NCI-H526 (cell line): ENCODE data around the gene CASP5.
"Not testable (repeated sequence)": the region's sequence is repeated elsewhere in the genome, so short reads cannot be mapped to it uniquely, and the experiment has no call there.

Source experiments
- DNase-seq, 2 experiments: peaks; one replicate each; lab custom pipeline; 2025; lab: John Stamatoyannopoulos, UW

The CASP5 gene

DNA sequence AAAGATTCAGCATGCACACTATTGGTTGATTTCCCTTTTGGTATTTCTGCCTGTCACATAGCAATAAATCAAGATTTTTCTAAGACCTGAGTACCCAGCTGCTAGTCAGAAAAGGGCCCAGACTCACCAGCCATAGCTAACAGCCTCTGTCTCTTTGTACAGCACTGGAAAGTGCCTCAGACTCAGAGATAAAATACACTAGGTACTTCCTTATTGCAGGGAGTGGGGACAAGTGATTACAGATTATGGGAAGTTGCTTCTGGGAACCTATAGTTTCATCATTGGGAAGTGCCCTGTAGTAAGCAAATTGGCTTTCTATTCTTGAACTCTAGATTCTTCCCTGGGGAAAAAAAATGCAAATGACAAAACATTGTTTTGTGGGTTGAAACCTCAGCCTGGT lies at the start of gene CASP5:
Gene CASP5 (minus strand): TSS at position 166 of the 400 bp plus-strand sequence. CDS start 32 bp downstream, at position 134.
- DNase-seq, result peak in 1 of 2 experiments; percentile 19

DNA sequence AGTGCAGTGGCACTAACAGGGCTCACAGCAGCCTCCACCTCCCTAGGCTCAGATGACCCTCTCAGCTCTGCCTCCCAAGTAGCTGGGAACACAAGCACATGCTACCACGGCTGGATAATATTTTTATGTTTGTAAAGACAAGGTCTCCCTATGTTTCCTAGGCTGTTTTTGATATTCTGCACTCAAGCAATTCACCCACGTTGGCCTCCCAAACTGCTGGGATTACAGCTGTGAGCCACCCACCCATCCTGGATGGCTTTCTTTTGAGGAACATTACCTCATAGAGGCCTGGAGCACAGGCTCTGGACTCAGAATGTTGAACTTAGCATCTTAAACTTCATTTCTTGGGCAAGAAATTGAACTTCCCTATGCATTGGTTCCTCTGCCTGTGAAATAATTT lies 49.1 kb upstream of the CASP5 start:
- not testable (repeated sequence) for DNase-seq

DNA sequence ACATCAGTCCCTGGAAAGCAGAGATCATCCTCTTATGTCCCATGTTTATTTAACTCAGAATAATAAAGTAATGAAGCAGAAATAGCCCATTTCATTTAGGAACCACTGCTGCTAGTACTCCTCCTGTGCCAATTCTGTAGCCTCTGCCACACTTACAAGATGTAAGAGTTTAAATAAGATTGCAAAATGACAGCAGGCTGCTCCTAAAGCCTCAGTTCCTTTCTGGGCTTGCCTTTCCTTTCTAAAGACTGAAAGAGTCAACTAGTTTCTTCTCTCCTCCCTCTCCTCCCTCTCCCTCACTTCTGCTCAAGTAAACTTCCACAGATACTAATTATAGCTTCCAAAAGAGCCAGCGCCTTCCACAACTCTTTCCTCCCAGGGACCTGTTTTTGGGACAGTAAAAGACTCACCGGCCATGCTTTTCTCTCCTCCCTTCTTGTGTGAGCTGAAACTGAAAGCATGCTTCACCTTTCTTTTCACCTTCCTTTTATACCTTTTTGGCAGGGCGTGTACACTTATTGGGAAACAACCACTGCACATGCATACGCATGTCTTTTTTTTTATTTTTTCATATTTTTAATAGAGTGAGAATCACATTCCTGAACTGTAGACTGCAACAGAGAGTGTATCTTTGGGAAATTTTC lies 48.2 kb upstream of the CASP5 start:
- no peak for DNase-seq

DNA sequence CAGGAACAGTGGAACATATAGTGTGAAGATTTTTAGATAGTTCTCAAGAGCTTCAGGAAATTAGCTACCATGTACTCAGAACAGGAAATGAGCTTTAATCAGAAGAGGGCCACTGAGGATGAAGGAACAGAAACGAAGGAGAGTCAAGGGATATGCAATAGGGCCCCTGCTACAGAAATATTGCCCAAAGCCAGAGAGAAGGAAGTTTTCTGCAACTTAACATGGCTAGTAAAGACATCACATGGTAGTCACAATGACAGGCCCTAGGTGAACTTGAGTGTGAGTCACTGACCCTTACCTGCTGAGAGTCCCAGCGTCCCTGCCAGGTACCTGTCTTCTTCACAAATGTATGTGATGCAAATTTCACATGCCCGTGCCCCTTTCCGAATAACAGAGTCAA lies 47.3 kb upstream of the CASP5 start:
- DNase-seq, result no peak

DNA sequence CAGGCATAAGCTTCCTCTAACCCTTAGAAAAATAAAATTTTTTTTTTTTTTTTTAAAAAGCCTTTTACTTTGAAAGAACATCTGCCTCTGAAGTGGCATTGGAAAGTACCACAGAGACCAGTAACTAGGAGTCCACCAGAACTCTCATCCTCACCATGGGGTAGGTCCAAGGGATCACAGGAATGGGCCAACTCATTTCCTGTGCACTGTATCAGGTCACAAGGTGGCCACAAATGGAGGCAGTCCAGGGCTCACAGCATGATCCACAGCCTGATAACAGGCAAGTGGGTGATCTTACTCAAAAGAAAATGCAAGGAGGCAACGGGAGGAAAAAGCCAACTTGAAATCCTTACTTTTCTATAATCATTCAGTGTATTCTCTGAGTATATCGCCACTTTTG lies 46.8 kb upstream of the CASP5 start:
- not testable (repeated sequence) for DNase-seq

DNA sequence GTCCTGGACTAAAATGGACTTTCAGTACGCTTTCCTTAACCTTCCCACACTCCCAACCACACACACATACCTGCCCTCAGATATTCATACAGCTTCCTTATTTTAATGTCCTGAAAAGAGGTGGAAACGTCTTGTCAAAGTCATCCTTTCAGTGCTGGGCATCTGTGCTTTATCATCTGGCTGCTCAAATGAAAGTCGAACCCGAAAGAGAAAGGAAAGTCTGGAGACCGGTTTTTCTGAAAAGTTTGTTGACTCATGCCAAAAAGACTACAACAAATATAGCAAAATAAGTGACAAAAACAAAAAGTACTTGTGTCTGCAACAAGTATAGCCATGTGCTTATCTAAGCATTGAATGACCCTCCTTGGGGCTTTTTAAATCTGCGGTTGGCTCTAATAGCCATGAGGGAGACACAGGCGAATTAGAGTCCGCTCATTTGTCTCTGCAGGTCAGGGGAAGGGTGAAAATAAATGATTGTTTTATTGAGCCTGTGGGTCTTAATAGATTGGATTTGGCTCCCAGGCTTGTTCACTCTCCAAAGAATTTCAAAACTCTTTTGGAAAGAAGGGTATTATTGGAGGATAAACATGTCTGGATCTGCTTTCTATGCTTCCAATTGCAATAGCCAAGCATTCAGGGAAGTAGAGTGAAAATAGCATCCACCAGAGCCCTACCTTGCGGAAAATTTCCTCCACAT lies 40.4 kb upstream of the CASP5 start:
- not testable (repeated sequence) for DNase-seq

DNA sequence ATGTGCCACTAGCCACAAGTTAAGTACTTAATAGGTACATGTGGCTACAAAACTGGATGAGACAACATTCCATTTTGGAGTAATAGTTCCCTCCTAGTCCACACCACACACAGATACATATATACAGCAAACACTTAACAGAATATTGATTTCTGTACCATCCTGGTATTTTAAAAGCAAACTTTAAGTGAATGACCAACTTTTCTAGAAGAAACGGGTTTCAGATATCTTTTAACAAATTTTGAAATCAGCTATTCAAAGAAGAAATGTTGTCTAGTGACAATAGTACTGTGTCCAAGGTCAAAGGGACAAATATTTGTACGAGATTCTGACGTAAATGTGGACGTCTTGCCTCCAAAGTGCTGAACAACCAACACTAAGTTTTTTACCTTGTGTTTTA lies 34.5 kb upstream of the CASP5 start:
- DNase-seq, result no peak

DNA sequence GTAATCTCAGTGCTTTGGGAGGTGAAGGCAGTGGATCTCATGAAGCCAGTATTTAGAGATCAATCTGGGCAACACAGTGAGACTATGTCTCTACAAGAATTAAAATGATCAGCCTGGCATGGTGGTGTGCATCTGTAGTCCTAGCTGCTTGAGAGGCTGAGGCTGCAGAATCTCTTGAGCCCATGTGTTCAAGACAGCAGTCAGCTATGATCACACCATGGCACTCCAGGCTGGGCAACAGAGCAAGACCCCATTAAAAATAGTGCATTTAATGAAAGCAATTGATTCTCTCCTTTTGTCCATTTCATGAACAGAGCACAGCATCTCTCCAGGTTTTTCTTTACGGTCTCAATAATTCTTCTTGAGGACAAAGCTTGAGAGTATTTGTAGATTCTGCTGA lies 33.5 kb upstream of the CASP5 start:
- DNase-seq, result no peak

DNA sequence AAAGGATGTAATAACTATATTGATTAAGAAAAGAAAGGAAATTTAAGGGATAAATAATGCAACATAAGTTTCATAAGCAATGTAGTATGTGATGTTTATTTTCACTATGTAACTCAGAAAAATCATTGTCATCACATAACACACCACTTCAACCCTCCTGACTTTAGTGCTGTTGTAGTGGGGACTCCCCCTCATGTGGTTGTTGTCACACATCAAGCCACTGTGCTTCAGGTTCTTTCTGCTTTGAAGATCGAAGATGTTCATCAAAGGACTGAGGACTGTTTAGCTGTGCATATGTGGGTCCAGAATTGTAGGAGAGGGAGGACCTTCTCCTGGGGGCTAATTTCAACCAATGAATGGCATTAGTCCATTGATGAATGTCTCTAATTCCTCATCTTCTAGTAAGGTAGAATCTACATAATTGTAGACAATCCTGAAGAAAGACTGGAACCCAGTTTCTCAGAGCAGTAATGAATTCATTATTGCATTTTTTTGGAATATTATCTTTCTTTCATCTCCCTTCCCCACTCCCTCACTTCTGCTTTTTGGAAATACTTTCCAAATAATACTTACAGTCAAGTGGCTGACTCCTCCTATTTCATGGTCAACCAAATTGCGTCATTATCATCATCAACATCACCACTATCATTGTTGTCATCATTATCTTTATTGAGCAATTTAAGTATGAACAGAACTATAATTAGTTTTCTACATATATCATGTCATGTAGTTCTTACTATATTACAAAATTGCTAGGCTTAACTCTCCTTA lies 31.9 kb upstream of the CASP5 start:
- DNase-seq, result no peak

DNA sequence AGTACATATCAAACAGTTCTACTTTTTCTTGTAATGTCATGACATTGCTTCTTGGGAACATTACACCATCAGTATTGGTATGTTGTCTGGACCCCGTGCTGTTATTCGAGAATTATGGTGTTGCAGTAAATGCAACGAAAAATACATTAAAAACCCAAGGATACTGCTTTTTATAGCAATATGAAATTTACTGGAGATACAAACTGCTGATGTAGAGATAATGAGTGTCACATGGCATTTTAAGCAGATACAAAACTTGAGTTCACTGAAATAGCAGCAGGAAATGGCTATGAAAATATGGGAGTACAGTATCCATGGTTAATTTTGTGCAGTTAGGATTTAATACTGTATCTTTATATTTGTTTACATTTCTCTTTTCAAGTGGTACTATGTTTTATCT lies 29.5 kb upstream of the CASP5 start:
- no peak for DNase-seq

DNA sequence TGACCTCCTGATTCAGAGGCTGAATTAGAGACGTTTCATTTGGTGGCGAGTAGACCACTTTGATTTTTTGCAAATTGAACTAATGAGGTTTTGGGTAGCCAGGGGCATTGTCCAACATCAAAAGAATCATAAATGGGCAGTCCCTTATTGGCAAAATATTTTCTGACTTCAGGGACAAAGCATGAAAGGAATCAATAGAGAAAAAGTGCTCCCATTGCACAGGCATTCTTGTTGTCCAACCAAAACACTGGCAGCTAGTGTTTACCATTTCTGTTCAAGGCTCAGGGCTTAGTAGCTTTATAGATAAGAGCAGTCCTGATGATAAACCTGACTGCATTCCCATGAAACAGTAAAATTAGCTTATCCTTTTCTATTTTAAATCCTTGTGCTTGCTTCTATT lies 28.6 kb upstream of the CASP5 start:
- DNase-seq, result no peak

DNA sequence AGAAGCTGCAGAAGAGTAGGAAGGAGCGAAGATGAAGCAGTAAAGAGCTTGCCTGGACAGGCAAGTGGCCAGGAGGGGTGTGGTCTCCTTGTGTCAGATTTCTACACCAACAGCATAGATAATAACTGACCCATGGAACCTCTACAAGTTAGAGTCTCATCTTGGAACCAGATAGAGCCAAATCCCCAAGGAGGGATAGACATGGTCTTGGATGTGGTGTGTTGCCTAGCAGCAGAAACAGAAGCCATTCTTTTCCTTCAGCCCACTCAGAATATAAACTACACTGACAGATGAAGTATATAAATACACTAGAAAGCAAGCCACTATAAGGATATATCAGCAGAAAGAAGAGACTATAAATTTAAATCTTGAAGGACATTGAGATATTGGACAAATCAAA lies 26.5 kb upstream of the CASP5 start:
- DNase-seq, result no peak

DNA sequence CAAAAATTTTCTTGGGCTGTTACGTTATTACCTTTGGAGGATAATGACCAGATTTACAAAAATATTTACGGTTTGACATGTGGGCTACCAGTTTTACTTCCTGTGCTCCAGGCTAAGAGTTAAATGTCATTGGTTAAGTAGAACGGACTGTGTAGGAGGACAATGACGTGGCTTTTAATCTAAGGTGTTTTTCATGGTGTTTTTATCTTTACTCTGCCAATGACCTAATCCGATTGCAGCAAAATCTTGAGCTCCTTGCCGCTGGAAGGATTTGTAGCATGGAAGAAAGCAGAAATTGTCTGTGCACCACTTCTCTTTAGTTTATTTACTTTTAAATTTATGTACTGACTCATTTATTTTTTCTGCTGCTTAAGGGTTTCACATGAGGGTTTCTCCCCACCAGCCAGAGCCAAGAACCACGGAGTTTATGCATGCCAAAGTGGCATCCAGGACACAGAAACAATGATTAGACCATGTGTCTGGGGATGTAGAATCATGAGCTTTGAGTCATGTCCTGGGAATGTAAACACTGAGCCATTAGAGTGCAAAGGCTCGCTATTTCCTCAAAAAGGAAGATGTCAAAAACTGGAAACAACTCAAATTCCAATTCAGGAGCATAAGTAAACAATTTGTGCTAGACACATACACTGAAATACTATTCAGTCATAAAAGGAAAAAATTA lies 24.1 kb upstream of the CASP5 start:
- no peak for DNase-seq

DNA sequence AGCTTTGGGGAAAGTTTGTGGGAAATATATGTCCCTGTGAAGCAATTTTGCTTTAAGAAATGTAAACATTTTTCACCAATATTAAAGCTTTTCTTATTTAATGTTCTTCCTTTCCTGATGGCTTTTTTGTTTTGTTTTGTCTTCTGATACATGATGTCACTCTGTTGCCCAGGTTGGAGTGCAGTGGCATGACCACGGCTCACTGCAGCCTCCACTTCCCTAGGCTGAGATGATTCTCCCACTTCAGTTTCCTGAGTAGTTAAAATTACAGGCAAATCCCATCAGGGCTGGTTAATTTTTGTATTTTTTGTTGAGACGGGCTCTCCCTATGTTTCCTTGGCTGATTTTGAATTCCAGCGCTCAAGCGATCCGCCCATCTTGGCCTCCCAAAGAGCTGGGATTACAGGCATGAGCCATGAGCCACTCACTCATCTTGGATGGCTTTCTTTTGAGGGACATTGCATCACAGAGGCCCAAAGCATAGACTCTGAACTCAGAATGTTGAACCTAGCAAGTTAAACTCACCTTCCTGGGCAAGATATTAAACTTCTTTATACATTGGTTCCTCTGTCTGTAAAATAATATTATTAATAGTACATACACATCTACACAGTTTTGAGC lies 22.8 kb upstream of the CASP5 start:
- DNase-seq, result no peak

DNA sequence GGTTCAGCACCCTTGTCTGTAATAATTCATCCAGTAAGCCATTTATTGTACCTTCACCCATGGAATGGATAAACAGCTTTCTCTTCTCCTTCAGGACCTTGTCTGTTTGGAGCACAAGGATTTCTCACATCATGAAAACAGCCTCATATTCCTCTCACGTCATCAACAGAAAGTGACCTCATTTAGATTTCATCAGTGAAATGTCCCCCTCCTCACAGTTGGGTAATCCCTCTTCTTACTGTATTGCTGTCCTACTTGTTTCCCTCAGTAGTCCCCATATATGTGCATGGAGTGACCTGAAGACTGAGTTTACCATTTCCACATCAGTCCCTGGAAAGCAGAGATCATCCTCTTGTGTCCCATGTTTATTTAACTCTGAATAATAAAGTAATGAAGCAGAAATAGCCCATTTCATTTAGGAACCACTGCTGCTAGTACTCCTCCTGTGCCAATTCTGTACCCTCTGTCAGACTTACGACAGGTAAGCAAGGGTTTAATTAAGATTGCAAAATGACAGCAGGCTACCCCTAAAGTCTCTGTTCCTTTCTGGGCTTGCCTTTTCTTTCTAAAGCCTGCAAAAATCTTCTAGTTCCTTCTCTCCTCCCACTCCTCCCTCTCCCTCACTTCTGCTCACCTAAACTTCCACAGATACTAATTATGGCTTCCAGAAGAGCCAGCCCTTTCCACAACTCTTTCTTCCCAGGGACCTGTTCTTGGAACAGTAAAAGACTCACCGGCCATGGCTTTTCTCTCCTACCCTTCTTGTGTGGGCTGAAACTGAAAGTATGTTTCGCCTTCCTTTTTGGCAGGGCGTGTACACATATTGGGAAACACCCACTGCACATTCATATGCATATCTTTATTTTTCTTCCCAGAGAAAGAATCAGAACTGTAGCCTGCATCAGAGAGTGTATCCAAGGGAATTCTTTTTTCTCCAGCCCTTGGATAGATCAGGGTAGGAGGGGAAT lies 21.9 kb upstream of the CASP5 start, which contains the start of gene CARD16:
Gene CARD16 (minus strand): TSS at position 779 of the 968 bp plus-strand sequence. CDS start 38 bp downstream, at position 741.
- not testable (repeated sequence) for DNase-seq

DNA sequence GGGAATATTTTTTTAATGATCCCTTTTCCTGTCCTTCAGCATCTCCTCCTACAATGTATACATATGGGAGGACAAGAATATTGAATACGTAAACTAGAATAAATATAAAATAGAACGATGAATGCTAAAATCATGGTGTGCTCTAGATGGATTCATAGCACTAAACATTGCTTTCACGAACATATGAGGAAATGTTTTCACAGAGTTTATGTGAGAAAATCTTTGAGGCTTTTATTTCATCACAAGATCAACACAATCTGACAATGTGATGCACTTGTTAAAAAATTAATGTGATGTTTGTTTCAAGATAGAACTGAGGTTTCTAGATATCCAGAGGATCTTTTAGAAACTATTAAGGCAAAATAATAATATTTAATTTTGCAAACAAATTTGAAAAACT lies 19.2 kb upstream of the CASP5 start:
- no peak for DNase-seq

DNA sequence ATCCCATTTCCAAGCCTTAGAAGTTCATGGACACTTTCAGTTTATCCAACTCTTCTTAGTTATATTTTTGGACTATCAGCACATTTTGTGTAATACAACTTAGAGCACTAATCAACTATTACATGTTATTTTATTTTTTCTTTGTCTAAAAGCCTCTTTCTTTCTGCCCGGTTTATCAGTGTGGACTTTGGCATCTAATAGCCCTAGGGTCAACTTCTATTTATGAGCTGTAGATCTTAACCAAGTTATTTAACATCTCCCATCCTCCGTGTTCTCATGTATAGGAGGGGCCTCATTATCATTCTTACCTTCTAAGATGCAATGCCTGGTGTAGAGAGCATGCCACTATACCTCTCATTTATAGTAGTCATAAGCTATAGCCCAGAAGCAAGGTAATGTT lies 17.7 kb upstream of the CASP5 start:
- no peak for DNase-seq

DNA sequence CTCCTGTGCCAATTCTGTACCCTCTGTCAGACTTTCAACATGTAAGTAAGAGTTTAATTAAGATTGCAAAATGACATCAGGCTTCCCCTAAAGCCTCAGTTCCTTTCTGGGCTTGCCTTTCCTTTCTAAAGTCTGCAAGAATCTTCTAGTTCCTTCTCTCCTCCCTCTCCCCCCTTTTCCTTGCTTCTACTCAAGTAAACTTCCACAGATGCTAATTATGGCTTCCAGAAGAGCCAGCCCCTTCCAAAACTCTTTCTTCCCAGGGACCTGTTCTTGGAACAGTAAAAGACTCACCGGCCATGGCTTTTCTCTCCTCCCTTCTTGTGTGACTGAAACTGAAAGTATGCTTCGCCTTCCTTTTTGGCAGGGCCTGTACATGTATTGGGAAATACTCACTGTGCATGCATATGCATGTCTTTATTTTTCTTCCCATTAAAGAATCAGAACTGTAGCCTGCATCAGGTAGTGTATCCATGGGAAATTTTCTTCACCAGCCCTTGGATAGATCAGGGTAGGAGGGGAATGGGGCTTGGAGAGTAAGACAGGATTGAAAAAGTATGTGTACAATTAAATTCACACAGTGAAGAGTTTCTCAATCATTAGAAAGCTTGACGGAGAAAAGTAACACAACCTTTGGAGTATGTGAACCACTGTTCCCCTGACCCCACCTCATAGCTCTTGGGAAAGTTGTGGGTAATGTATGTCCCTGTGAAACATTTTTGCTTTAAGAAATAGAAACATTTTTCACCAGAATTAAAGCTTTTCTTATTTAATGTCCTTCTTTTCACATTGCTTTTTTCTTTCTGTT lies 12.0 kb upstream of the CASP5 start, which contains the start of gene CASP1:
Gene CASP1 (minus strand): TSS at position 332 of the 808 bp plus-strand sequence. CDS start 31 bp downstream, at position 301.
- DNase-seq, result no peak

DNA sequence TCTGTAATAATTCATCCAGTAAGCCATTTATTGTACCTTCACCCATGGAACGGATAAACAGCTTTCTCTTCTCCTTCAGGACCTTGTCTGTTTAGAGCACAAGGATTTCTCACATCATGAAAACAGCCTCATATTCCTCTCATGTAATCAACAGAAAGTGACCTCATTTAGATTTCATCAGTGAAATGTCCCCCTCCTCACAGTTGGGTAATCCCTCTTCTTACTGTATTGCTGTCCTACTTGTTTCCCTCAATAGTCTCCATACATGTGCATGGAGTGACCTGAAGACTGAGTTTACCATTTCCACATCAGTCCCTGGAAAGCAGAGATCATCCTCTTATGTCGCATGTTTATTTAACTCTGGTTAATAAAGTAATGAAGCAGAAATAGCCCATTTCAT lies 11.4 kb upstream of the CASP5 start:
- DNase-seq, result not testable (repeated sequence)

DNA sequence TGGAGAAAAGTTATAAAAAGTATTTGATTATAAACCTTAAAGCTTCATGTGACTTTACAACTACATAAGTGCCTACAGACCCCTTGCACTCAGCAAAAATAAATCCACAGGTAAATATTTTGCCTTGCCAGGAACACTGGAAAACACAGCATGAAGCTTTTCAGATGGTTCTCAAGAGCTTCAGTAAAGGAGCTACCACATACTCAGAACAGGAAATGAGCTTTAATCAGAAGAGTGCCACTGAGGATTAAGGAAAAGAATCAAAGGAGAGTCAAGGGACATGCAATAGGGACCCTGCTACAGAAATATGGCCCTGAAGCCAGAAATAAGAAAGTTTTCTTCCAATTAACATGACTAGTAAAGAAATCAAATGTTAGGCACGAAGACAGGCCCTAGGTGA lies 10.8 kb upstream of the CASP5 start:
- DNase-seq, result no peak
